Fibroblast of the conjunctiva (primary cell): Measurements from ENCODE around the gene OR51B6.
"Not testable (repeated sequence)": the region's sequence is repeated elsewhere in the genome, so short reads cannot be mapped to it uniquely, and the experiment has no call there.

Source experiments
- DNase-seq: peaks from one replicate; pipeline ENCODE4 v3.0.0-alpha.2; 2010; ENCODE audit warnings: low read depth

Gene OR51B6

GRCh38 chr11:5366365-5366764, 15.1 kb downstream of the OR51B6 start:
- DNase-seq: not testable (repeated sequence)

DNA sequence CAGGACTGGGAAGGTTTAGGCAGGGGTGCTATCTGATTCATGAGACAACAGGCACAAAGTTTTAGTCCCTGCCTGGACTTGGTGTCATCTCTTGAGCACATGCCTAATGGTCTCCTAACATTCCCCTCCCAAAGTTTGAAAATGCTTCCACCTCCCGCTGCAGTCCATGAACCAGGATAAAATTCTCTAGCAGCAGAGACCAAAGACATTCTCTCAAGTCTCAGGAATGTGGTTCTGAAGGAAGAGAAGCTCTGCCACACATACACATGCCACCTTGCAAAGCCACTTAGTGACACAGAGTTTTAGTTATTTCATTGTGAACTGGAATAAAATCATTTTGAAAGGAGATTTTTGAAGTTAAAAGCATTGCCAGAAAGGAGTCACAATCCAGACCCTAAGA, 15.5 kb downstream of the OR51B6 start:
- no peak for DNase-seq

- peak; percentile 56 for DNase-seq
Measured at GRCh38 chr11:5367448-5368074, 16.3 kb downstream of the OR51B6 start.

DNA sequence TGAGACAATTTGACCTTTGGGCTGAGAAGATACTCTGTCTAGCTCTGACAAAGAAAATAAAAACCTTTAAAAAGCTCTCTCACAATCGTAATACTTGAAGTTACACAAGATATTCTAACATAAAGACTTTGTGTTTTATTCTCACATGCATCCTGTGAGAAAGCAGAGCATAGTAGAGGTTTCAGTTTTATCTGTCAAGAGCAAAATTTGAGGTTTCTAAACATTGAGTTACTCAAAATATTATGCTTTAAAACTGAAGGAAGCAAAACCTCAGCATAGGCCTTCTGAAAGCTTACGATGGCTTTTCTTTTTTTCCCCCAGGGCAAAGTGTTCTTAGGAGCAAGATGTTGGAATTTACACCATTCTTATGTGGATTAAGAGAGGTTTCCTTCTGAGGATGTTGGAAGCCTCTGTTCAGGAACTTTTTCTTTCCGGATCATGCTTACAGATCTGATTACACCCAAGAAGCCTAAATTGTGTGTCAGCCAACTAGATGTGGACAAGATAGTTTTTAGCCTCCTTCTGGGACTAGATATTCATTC, 17.3 kb downstream of the OR51B6 start:
- DNase-seq: no peak

- peak; percentile 44 for DNase-seq
Measured at GRCh38 chr11:5369789-5370188, 18.5 kb downstream of the OR51B6 start.

GRCh38 chr11:5380740-5381342, 29.5 kb downstream of the OR51B6 start:
- peak; percentile 49 for DNase-seq

GRCh38 chr11:5383576-5383975, 32.3 kb downstream of the OR51B6 start, which contains the start of gene OR51M1:
TSS of gene OR51M1 (plus strand) at chr11:5383812. CDS start at chr11:5389399, 5,587 bp downstream.
- no peak for DNase-seq

DNA sequence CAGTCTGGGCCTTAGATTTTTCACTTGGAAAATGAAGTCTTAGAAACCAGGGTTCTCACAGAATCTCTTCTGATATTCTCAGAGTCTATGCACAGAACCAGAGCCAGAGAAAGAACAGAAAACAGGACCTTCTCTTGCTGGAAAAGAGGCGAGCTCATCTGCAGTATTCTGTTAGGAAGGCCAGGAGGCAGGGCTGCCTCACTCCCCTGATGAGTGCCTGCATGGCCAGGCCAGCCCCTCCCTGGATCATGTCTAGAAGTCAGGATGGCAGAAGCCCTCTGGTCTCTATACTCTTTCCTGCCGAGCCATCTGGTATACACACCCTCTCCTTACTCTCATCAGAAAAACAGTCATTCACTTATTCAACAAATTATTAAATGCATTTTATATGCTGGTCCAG, 33.0 kb downstream of the OR51B6 start:
- DNase-seq: no peak

DNA sequence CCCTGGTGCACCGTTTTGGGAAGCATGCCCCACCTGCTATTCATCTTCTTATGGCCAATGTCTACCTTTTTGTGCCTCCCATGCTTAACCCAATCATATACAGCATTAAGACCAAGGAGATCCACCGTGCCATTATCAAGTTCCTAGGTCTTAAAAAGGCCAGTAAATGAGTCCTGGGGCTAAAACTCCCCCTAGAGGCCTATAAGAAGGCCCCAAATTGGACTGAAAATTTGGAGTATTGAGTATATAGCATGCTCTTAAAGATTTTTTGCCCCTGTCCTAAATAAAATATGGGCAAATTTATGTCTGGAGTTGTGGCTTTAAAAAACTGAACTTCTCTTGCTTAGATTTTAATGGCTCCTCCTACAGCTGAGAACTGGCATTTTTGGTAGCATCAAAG, 38.9 kb downstream of the OR51B6 start:
- DNase-seq: no peak

DNA sequence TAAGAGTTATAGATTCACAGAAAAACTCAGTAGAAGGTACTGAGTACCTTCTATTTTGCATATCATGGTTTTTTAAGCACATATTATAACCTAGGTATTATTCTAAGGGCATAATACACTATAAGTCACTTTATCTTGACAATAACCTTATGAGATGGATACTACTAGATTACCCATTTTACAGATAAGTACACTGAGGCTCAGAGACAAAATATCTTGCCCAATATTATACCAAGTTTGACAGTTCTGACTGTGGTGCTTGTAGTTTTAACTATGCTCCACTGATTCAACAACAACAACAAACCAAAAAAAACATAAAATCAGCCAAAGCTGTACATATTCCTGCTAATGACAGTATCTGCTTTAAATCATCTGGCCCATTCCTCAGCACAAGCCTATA, 42.8 kb downstream of the OR51B6 start:
- DNase-seq: no peak

DNA sequence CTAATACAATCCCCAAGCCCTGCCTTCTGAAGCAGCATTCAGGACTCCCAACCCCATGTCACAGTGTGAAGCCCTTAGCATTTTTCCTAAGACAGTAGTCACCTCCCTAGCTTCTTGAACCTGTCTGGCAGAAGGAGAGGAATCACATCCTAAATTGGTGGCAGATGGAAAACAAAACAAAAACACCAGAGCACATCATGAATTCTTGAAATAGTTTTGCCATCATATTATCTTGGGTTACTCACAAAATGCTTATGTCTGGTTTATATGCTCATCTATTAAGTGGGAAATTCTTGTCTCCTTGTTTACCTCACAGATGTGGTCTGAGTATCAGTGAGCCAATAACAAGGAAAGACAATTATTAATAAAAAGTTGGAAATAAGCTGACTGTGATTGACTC, 47.6 kb downstream of the OR51B6 start:
- DNase-seq: no peak
